HG03457 (cell line): ENCODE data around the gene CCND1.

ENCODE experiments used
- ATAC-seq: cut with Tn5 transposase; IDR thresholded peaks from one replicate; pipeline ENCODE4 v1.9.1; 2021; ENCODE audit warnings: moderate number of reproducible peaks; ENCODE audit not compliant: unreplicated experiment

Gene CCND1

DNA sequence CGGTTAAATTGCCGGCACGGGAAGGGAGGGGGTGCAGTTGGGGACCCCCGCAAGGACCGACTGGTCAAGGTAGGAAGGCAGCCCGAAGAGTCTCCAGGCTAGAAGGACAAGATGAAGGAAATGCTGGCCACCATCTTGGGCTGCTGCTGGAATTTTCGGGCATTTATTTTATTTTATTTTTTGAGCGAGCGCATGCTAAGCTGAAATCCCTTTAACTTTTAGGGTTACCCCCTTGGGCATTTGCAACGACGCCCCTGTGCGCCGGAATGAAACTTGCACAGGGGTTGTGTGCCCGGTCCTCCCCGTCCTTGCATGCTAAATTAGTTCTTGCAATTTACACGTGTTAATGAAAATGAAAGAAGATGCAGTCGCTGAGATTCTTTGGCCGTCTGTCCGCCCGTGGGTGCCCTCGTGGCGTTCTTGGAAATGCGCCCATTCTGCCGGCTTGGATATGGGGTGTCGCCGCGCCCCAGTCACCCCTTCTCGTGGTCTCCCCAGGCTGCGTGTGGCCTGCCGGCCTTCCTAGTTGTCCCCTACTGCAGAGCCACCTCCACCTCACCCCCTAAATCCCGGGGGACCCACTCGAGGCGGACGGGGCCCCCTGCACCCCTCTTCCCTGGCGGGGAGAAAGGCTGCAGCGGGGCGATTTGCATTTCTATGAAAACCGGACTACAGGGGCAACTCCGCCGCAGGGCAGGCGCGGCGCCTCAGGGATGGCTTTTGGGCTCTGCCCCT is 529 bp upstream of the CCND1 start:
- ATAC-seq: no peak

DNA sequence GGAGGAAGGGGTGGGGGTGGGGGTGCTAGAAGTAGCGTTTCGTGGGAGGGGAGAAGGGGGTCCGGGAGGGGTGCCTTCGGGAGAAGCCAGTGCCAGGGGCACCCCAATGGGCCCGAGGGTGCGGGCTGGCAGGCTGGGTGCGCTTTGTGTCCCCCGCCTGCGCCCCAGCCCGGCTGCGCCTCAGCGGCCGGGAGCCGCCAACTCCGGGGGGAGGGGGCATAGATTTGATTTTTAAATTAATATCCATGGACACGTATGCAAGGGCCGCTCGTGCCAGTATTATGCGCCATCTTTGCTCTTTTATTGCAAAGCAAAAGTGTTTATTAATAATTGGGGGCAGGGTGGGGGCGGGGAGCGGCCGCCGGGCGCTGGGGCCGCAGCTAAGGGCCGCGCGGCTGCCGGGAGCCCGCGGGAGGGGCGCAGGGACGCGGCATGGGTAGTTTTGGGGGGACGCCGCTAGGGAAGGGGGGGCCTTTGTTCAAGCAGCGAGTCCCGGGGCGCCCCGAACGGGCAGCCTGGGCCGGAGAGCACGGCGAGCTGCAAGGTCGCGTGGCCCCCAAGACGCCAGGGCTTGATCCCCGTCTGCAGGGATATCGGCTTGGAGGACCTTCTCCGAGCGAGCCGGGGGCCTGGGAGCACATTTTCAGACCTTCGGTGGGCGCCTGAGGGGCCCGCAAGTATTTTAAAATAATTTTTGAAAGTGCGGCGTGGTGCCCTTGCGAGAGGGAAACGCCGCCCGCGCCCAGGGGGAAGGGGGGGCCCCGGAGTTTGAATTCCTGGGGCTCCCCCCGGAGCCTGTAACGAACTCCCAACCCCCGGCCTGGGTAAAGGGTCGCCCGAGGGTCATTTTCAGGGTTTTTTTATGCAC is 959 bp downstream of the CCND1 start:
- no peak for ATAC-seq

- no peak for ATAC-seq
These were observed 1.6 kb downstream of the CCND1 start for GRCh38 chr11:69642549-69642912.

GRCh38 chr11:69642913-69643632 is 2.1 kb downstream of the CCND1 start:
- ATAC-seq: no peak

GRCh38 chr11:69643646-69644045 is 2.7 kb downstream of the CCND1 start:
- ATAC-seq: no peak

GRCh38 chr11:69644071-69644961 is 3.4 kb downstream of the CCND1 start:
- no peak for ATAC-seq

DNA sequence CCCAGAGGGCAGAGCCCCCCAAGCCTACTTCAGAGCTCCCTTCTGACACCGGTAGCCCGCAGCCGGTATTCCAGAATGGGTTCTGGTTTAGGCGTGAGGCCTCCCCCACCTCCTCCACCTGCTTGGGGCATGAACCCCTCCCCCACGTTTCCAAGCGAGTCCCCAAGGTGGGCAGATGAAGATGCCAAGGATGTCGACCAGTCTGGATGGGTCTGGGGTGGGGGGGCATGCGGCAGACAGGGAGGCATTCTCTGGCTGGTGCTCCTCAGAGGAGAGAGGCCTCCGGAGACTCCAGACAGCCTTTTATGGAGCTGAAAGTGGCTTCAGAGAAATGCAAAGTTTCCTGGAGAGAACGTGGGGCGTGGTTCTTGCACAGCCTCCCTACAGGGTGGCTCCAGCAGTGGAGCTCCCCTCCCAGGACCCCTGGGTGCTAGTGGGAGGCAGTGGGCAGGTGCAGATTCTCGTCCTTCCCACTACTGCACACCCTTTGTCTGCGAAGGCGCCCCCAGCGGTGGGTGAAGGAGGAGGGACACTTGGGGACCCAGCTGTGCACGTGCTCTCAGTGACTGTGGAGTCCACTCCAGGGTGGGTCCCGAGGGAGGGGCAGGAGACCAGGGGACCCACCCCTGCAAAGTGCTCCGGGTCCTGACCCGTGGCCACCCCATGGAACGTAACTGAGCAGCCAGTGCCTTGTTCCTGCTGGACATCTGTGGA is 4.2 kb downstream of the CCND1 start:
- no peak for ATAC-seq

DNA sequence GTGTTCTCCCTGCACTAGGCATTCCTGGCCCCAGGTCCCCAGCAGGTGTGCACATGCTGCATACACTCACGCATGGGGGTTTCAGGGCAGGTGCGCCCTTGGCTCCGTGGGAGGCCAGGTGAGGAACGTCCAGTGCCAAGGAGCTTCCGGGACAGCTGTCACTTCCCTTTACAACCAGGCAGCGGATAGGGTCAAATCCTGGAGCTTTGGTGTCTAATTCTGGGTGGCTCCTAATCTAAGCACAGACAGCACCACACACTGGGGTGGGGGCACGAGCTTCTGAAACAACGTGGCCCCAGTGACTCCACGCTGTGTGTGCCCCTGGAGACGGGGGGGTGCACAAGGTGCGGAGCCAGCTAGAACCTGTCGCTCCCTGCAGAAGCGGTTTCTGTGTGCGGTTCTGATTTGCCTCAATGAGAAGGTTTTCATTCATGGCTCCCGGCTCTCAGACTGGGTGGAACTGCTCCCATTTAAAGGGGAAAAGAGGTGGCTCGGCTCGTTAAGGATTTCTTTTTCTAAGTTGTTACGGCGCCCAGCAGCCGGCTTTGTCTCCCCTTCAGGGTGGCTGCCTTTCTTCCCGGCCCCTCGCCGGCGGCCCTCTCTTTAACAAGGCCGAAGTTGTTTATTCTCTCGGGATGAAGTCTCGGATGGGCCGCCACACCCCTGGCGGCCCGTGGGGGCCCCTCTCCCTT is 5.0 kb downstream of the CCND1 start:
- no peak for ATAC-seq

DNA sequence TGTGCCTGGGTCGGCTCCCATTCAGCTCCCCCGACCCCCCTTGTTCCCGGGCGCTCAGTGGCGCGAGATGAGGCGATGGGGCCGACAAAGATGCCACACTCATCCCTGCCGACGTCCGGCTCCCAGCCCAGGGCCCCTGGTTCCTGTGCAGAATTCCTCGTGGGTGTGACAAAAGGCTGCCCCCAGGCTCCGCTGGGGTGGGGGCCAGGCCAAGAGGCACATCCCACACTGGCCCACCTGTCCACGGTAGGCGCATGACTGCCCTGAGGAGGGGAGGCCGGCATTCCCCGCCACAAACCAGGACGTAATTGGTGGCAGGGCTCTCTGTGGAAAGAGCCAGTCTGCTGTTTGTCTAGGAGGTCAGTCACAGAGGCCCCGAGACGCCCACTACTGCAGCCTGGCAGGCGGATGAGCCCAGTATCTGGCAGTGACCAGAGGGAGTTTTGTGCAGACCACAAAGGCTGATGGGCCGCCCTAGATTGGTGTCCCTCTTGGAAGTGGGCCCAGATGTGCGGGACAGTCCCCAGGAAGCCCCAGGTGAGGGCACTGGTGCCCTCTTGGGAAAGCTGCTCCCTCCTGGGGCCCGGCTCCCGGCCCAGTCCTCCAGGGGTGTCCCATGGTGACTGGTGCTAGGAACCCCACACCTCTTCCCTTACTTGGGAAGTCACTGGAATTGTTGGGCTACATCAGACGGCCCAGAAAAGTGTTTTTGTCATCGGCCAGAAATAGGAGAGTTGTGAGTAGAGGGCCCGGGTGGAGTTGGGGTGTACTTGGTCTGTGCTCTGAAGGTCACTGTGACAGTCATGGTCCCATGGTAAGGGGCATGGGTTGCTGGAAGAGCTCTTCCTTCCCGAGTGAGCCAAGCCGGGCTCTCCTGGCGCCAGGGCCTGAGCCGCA is 5.8 kb downstream of the CCND1 start:
- ATAC-seq: no peak

GRCh38 chr11:69647390-69647748 is 6.4 kb downstream of the CCND1 start:
- ATAC-seq: no peak

GRCh38 chr11:69647761-69648497 is 7.0 kb downstream of the CCND1 start:
- no peak for ATAC-seq

DNA sequence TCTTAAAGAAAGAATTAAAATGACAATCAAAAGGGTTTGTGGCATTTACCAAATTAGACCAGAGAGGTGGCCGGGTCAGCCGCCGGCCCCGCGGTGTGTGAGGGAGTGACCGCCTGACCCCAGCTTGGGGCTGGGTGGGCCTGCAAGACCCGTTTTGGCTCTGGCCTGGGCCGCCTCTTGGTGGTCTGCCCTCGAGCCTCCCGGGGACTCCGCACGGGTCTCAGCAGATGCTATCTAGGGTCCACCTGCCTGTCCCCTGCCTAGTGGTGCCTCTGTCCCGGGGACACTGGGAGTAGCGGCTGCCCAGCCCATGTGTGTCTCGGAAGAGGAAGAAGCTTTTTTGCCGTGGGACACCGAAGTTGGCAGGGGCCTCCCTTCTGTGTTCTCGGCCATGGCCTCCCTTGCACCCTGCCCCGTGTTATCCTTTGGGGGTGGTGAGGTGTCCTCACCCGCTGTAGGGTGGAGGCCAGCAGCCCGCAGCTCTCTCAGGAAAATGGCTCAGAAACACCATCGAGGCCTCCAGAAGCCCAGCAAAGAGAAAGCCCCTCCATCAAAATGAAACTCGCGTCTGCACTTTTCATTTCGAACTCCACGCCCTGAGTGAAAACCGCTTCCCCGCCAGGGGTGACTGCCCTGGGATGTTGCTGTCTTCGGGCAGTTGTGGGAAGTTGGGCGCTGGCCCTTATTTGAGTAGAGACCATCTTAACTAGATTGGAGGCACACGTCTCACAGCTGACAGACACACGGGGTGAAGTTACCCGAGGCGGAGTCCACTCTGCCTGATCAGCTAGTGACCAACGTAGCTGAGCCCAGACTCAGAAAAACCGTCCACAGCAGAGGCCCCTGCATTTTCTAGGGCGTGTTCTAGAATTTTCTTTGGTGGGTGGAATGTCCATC is 8.0 kb downstream of the CCND1 start:
- no peak for ATAC-seq

DNA sequence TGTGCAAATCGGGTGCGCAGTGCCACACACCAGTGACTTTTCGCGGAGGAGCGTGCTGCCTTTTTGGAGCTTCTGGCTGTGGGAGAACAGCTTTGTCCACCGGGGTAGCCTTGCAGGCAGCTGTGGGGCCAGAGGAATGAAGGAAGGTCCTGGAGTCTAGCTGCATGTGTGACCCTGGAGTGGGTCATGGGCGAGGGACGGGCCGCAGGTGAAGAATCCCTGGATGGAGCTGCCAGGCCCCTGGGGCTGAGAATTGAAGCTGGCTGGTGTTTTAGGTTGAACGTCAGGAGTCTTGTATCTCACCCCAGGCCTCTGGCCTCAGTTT is 8.6 kb downstream of the CCND1 start:
- no peak for ATAC-seq

DNA sequence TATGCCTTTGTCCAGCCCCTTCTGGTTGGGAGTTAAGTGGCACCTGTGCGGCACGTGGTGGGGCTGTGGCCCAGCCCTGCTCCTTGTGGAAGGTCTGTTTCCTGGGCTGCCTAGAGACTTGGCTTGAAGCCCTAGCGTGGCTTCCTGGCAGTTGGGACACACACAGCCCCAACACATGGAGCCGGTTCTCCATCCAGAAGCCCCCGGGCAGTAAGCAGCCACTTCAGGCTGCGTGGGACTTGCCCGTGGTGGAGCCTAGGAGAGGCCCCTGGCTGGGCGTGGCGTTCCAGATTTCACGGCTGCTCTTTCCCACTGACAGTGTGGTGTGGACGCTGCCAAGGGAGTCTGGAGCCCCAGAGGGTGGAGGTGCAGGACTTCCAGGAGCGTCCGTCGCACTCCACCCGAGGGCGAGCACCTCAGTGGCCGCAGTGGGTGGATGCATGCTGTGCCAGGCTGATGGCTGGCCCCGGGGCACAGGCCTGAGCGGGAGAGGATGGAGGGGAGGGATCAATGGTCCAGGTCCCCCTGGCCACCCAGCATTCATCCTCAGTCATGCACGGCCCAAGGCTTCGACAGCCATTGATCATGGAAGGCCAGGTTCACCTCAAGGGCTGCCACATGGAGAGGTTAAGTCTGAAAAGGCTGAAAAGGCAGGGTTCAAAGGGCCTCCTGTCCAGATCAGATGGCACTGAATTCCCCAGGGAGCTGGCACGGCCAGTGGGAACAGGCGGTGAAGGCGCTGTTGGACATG is 9.3 kb downstream of the CCND1 start:
- ATAC-seq: no peak

GRCh38 chr11:69650832-69651344 is 9.9 kb downstream of the CCND1 start:
- no peak for ATAC-seq
